Urinary bladder (tissue), 4 donors: ENCODE measurements around the gene MEX3D. TPM values are rescaled to one million over a fixed set of nuclear protein-coding genes. Genes with fewer than 3 reads are reported as not detected.

Experiments used
- DNase-seq: peaks from one replicate; pipeline ENCODE4 v3.0.0-alpha.2; 2015; ENCODE audit errors: extremely low spot score
- H3K27ac ChIP-seq: one replicate; pipeline ENCODE4 v1.5.1; 2013; ENCODE audit warnings: low read depth, mild to moderate bottlenecking, moderate library complexity
- H3K36me3 ChIP-seq: one replicate; pipeline ENCODE4 v1.6.1; 2013; ENCODE audit warnings: mild to moderate bottlenecking, moderate library complexity; ENCODE audit not compliant: insufficient read depth
- H3K4me1 ChIP-seq: one replicate; pipeline ENCODE4 v1.6.1; 2013; ENCODE audit warnings: mild to moderate bottlenecking, moderate library complexity; ENCODE audit not compliant: insufficient read depth
- H3K4me3 ChIP-seq: one replicate; pipeline ENCODE4 v1.5.1; 2013; ENCODE audit warnings: low read depth, low read length
- WGBS: extraction: QIAGEN DNeasy Blood & Tissue Kit; methylation state at CpG from one replicate; pipeline ENCODE4 v1.1.7; 2013; 5-methylcytosine and 5-hydroxymethylcytosine counted together
- polyA plus RNA-seq: library from polyadenylated mRNA; stranded (reverse); fragments of 200-250 nt; gene quantifications from one replicate; pipeline ENCODE4 v1.2.3, GENCODE V29; 2013
- total RNA-seq: library from RNA; depleted of rRNA; stranded (reverse); fragments of >200 nt; gene quantifications from one replicate; pipeline ENCODE4 v1.2.3, GENCODE V29; 2014
- donor health status: healthy with polysubstance abuse.
- donor health status: healthy.

Gene MEX3D
- total and polyA plus RNA-seq, 2 donors = 19.1 to 24.2 TPM

- 16% methylated on average over 16 of the region's 16 CpGs for WGBS
- H3K36me3 ChIP-seq = no peaks in the 10 kb centered on the region
- no peaks in the 10 kb centered on the region for H3K4me1 ChIP-seq
- DNase-seq = no peak
- H3K27ac ChIP-seq = peak overlapping the region; percentile 62
- H3K4me3 ChIP-seq = peak overlapping the region; percentile 93
These were observed 38.1 kb upstream of the MEX3D start for GRCh38 chr19:1606138-1606651.

DNA sequence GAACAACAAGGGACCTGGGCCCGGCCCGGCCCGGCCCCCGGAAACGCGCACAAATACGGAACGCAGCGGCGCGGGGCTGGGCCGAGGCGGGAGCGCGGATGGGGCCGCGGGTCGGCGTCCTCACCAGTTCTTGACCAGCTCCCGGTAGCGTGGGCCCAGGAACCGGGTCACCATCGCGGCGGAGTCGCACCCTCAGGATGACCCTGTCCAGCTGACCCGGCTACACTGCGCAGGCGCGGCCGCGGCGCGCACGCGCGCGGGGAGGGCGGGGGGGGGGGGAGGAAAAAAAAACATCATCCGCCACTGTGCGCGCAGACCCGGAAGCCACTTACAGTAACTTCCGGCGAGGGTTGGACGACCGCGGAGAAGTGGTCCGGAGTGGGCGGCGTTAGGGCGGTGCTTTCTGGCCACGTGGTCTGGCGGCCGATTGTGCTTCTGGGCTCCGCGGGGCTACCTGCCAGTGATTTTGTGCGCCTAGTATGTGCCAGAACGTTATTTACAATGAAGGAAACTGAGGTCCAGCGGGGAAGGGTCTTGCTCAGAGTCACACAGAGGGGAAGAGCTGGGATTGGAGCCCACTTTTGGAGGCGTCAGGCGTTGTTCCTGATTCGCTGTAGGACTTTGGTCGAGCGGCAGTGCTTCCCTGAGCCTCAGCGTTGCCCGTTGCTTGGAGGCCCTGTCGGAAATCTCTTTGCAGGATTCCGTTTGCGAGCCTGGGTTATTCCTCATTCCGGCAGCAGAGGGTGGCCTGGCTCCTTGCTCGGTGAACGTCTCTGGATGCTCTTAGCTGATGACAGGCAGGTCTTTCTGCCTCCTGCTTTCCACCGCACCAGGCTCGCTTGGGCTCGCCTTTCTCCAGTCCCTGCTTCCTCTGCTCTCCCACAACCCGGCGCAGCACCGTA, 37.4 kb upstream of the MEX3D start, which contains the start of gene UQCR11:
TSS of gene UQCR11 (minus strand) at position 227 of the 902 bp plus-strand sequence. CDS start at position 174, 53 bp downstream.
- WGBS = under 1% methylated on average over 79 of the region's 79 CpGs
- Histone ChIP-seq H3K4me1 (no peaks in the 10 kb centered on the region), H3K4me3 (peak within 1 kb of the TSS; percentile 93), H3K27ac (peak within 1 kb of the TSS; percentile 66), H3K36me3 (no peaks in the 10 kb centered on the region)
- peak; percentile 91 for DNase-seq

GRCh38 chr19:1602091-1602707, 34.1 kb upstream of the MEX3D start:
- Histone ChIP-seq H3K27ac (no peak overlapping the region), H3K4me3 (no peak overlapping the region), H3K4me1 (no peaks in the 10 kb centered on the region), H3K36me3 (peaks cover 3% of the 10 kb centered on the region)
- WGBS = 95% methylated on average over 21 of the region's 21 CpGs
- DNase-seq = no peak

GRCh38 chr19:1601613-1602064, 33.5 kb upstream of the MEX3D start:
- H3K4me1 ChIP-seq = no peaks in the 10 kb centered on the region
- H3K4me3 ChIP-seq = no peak overlapping the region
- H3K27ac ChIP-seq = no peak overlapping the region
- DNase-seq = no peak
- WGBS = 96% methylated on average over 14 of the region's 14 CpGs
- H3K36me3 ChIP-seq = peaks cover 3% of the 10 kb centered on the region

- no peaks in the 10 kb centered on the region for H3K4me1 ChIP-seq
- WGBS = 96% methylated on average over 15 of the region's 15 CpGs
- DNase-seq = no peak
- peaks cover 3% of the 10 kb centered on the region for H3K36me3 ChIP-seq
- no peak overlapping the region for H3K4me3 ChIP-seq
- no peak overlapping the region for H3K27ac ChIP-seq
These were observed 31.3 kb upstream of the MEX3D start for GRCh38 chr19:1599460-1599846.

- Histone ChIP-seq H3K27ac (no peak overlapping the region), H3K4me3 (no peak overlapping the region), H3K4me1 (no peaks in the 10 kb centered on the region), H3K36me3 (peaks cover 3% of the 10 kb centered on the region)
- DNase-seq = no peak
- 91% methylated on average over 20 of the region's 20 CpGs for WGBS
These were observed 30.8 kb upstream of the MEX3D start for GRCh38 chr19:1598777-1599459.

DNA sequence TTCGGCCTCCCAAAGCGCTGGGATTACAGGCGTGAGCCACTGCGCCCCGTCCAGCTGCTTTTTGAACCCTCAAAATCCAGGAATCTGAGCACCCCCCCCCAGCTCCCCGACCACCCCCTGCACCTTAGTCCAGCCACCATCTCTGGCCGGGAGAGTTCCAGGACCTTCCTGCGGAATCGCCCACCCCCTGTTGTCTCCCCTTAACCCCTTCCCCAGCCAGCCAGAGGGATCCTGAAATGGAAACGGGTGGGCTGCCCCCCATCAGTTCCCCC, 25.3 kb upstream of the MEX3D start:
- Histone ChIP-seq H3K4me1 (no peaks in the 10 kb centered on the region), H3K4me3 (no peak overlapping the region), H3K36me3 (peaks cover 3% of the 10 kb centered on the region), H3K27ac (no peak overlapping the region)
- DNase-seq = no peak
- 46% methylated on average over 10 of the region's 10 CpGs for WGBS

- DNase-seq = peak; percentile 69
- Histone ChIP-seq H3K36me3 (peaks cover 2% of the 10 kb centered on the region), H3K4me3 (peak within 1 kb of the TSS; percentile 75), H3K27ac (peak within 1 kb of the TSS; percentile 95), H3K4me1 (no peaks in the 10 kb centered on the region)
- WGBS = 1% methylated on average over 68 of the region's 68 CpGs
These were observed 24.8 kb upstream of the MEX3D start, which contains the start of gene MBD3 for GRCh38 chr19:1592755-1593500. Gene MBD3, minus strand, starts transcription at chr19:1592865. Its CDS starts 234 bp downstream, at chr19:1592631.

DNA sequence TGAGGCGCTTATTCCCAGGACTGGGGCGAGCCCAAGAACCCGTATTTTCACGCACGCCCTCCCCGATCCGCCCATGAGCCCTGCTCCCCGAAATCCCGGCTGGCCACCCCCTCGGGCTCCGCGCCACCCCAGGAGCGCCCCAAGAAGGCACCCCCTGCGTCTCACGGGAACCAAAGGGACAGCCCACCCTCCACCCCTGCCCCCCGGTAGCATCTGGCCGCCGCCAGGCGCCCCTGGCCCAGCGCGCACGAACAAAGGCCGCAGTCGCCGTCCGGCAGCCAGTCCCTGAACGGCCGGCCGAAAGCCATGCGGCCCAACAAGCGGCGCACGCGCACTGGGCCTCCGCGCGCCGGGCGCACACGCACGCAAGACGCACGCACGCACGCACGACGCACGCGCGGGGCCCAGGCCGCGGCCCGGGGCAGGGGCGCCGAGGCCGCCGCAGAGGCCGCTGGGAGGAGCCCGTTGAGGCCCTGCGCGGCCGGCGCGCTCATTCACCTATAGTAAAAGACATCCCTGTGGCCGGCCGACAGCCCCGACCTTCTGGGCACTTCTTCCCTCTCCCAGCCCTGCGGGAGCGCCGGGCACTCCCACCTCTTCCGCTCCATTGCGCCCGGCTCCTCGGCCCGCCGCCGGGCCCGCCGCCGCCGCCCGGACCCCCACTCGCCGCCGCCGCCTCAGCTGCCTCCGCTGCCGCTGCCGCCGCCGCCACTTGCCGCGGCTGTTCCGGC, 24.1 kb upstream of the MEX3D start:
- peak; percentile 60 for DNase-seq
- H3K27ac ChIP-seq = peak overlapping the region; percentile 95
- no peaks in the 10 kb centered on the region for H3K4me1 ChIP-seq
- whole genome bisulfite sequencing = under 1% methylated on average over 94 of the region's 94 CpGs
- no peaks in the 10 kb centered on the region for H3K36me3 ChIP-seq
- H3K4me3 ChIP-seq = peak overlapping the region; percentile 75

DNA sequence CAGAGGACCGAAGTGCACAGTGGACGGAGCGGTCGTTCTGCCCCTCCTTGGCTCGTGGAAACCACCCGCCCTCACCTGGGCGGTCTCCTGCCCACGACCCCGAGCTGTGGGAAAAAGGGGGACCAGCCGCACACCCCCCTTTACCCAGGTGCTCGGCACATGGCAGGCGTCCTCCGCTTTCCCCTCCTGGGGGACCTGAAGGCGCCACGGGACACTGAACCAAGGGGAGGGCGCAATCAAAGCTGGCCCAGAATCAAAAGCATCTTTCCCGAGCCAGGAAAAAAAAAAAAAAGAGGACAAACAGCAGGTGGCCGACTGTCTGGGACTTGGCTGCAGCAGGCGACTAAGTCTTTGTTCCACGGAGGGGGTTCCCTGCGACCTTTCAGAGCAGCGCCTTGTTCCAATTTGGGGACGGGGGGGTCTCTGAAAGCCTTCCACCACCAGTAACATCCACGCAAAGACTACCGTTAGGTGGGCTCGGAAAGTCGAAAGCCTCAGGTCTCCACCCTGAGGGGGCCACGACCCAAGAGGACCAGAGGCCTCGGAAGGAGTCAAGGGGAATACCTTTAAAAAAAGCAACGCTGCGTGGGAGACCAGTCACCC, 23.4 kb upstream of the MEX3D start:
- no peak for DNase-seq
- 3% methylated on average over 31 of the region's 31 CpGs for WGBS
- H3K4me1 ChIP-seq = no peaks in the 10 kb centered on the region
- H3K27ac ChIP-seq = peak overlapping the region; percentile 76
- no peaks in the 10 kb centered on the region for H3K36me3 ChIP-seq
- H3K4me3 ChIP-seq = peak overlapping the region; percentile 75

DNA sequence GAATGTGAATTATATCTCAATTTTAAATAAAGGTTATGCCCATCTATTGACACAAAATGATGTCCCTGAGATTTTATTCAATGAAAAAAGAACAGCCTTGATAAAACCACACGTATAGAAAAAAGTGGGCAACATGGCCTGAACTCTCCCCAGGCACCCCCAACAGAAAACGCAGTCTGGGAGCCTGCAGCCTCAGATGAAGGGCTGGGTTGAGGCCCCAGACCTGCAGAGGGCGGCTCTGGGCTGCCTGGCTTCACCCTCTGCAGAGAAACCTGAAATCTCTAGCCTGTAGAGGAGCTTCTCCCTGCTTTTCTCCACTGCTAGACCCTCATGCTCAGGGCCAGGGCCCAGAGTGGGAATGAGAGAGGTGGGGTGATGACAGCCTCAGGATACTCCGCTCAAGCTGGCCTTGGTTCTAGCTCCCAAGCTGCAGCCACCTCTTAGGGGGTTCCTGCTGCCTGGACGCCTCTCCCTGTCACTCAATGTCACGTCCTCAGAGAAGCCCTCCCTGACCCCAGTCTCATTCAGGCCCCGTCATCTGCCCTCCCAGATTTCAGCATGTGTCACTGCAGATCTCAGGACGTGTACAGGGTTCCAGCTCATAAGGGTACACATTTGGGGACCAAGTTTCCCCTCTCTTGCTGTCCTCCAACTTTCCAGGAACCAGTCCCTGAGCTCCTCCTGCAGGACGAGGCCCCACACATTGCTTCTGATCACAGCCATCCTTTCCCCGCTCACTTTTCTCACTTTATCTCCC, 22.7 kb upstream of the MEX3D start:
- no peak overlapping the region for H3K27ac ChIP-seq
- no peaks in the 10 kb centered on the region for H3K36me3 ChIP-seq
- peak overlapping the region; percentile 75 for H3K4me3 ChIP-seq
- no peak for DNase-seq
- 27% methylated on average over 10 of the region's 10 CpGs for WGBS
- H3K4me1 ChIP-seq = no peaks in the 10 kb centered on the region

DNA sequence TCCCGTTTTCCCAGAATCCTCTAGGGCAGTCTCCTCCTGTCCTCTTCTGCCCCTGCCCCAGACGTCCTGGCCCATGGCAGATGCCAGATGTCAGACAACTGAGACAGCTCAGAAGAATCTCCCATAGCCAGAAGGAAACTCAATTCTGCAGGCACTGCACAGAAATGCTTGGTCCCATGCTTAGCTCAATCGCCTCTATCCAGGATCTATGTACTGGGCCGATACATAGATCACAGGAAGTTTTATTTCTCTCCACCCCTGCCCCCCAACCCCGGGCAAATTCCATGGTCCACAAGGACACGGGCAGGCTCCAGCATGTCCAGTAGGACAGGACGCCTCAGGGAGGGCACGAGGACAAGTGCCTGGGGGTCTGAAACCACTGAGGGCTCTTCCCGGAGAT, 19.7 kb upstream of the MEX3D start:
- no peak for DNase-seq
- WGBS = 69% methylated on average over 9 of the region's 9 CpGs
- Histone ChIP-seq H3K4me3 (no peak overlapping the region), H3K27ac (no peak overlapping the region), H3K36me3 (no peaks in the 10 kb centered on the region), H3K4me1 (no peaks in the 10 kb centered on the region)
